ENCODE measurements around the gene PXN.

GRCh38 chr12:120261951-120262851, 3.3 kb downstream of the PXN start:
- TF ChIP-seq, protein P1, sequence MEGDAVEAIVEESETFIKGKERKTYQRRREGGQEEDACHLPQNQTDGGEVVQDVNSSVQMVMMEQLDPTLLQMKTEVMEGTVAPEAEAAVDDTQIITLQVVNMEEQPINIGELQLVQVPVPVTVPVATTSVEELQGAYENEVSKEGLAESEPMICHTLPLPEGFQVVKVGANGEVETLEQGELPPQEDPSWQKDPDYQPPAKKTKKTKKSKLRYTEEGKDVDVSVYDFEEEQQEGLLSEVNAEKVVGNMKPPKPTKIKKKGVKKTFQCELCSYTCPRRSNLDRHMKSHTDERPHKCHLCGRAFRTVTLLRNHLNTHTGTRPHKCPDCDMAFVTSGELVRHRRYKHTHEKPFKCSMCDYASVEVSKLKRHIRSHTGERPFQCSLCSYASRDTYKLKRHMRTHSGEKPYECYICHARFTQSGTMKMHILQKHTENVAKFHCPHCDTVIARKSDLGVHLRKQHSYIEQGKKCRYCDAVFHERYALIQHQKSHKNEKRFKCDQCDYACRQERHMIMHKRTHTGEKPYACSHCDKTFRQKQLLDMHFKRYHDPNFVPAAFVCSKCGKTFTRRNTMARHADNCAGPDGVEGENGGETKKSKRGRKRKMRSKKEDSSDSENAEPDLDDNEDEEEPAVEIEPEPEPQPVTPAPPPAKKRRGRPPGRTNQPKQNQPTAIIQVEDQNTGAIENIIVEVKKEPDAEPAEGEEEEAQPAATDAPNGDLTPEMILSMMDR (IDR thresholded peaks at IDR 0.05) = no peak
- no peak for TF ChIP-seq POLR2AphosphoS5 (IDR thresholded peaks at IDR 0.05)
- TF ChIP-seq POLR2A (IDR thresholded peaks at IDR 0.05) = no peak

All from stomach (tissue), 4 donors.